ENCODE measurements around the gene SLC25A48.
A peak's percentile ranks its signal among the peaks of the same experiment; 100 is the strongest.

SLC25A48 gene

GRCh38 chr5:135880801-135881200 lies 46.3 kb downstream of the SLC25A48 start:
- DNase-seq: no peak

GRCh38 chr5:135881244-135881643 lies 46.8 kb downstream of the SLC25A48 start:
- peak in 46 of 58 donors; percentile 8 to 85 (median 46) for DNase-seq

GRCh38 chr5:135881819-135882218 lies 47.4 kb downstream of the SLC25A48 start:
- peak in 1 of 58 donors; percentile 13 for DNase-seq

- DNase-seq: no peak
Measured at GRCh38 chr5:135883026-135883425, 48.6 kb downstream of the SLC25A48 start.

GRCh38 chr5:135883441-135883840 lies 49.0 kb downstream of the SLC25A48 start:
- no peak for DNase-seq

- no peak for DNase-seq
Measured at GRCh38 chr5:135885031-135885430, 50.6 kb downstream of the SLC25A48 start.

GRCh38 chr5:135886136-135886535 lies 51.7 kb downstream of the SLC25A48 start:
- no peak for DNase-seq

- DNase-seq: peak in 43 of 58 donors; percentile 4 to 77 (median 28)
Measured at GRCh38 chr5:135887447-135887864, 53.0 kb downstream of the SLC25A48 start.

- no peak for DNase-seq
Measured at GRCh38 chr5:135887881-135888614, 53.6 kb downstream of the SLC25A48 start.

GRCh38 chr5:135890296-135890695 lies 55.8 kb downstream of the SLC25A48 start:
- DNase-seq: no peak

- no peak for DNase-seq
Measured at GRCh38 chr5:135890867-135891266, 56.4 kb downstream of the SLC25A48 start.

- DNase-seq: no peak
Measured at GRCh38 chr5:135891268-135891667, 56.8 kb downstream of the SLC25A48 start.

- no peak for DNase-seq
Measured at GRCh38 chr5:135891791-135892190, 57.3 kb downstream of the SLC25A48 start.

GRCh38 chr5:135894276-135894675 lies 59.8 kb downstream of the SLC25A48 start:
- no peak for DNase-seq

- DNase-seq: no peak
Measured at GRCh38 chr5:135894789-135895188, 60.3 kb downstream of the SLC25A48 start.

GRCh38 chr5:135895474-135896006 lies 61.1 kb downstream of the SLC25A48 start, which contains the start of gene IL9:
Gene IL9 (minus strand): TSS chr5:135895841. CDS start chr5:135895816, 25 bp downstream.
- DNase-seq: no peak

- no peak for DNase-seq
Measured at GRCh38 chr5:135898651-135899050, 64.2 kb downstream of the SLC25A48 start.

- no peak for DNase-seq
Measured at GRCh38 chr5:135900276-135900675, 65.8 kb downstream of the SLC25A48 start.

GRCh38 chr5:135901633-135902032 lies 67.2 kb downstream of the SLC25A48 start:
- no peak for DNase-seq

- DNase-seq: no peak
Measured at GRCh38 chr5:135905144-135905543, 70.7 kb downstream of the SLC25A48 start.

GRCh38 chr5:135913713-135914626 lies 79.5 kb downstream of the SLC25A48 start:
- DNase-seq: no peak

GRCh38 chr5:135915466-135916001 lies 81.1 kb downstream of the SLC25A48 start:
- no peak for DNase-seq
